CD4-positive, alpha-beta T cell (primary cell): ENCODE data around the gene CISD2. TPM values are rescaled to one million over a fixed set of nuclear protein-coding genes. Genes with fewer than 3 reads are reported as not detected.

Experiments
- ATAC-seq: fragments of 200-7000 bp; cut with Tn5 transposase; one replicate; pipeline ENCODE4 v1.10.0; 2022; ENCODE audit warnings: mild to moderate bottlenecking; ENCODE audit not compliant: poor library complexity
- CTCF ChIA-PET: fragments of 350-600 bp; sonication (Branson Sonifier 250); formaldehyde crosslinking; loops from one replicate; lab custom pipeline; 2021; ENCODE audit warnings: antibody characterized with exemption, inconsistent platforms; lab: Charles Lee
- POLR2A ChIA-PET: fragments of 350-600 bp; sonication (Branson Sonifier 250); formaldehyde crosslinking; loops from one replicate; lab custom pipeline; 2021; ENCODE audit warnings: antibody characterized with exemption, inconsistent platforms; lab: Charles Lee
- DNase-seq, 14 experiments: peaks; one replicate each; pipeline ENCODE4 v3.0.0-alpha.2; 2013 to 2020; ENCODE audit warnings: mixed read lengths in 2 of 14
- H3K27ac ChIP-seq, 2 donors: one replicate each; pipeline versions ENCODE4 v1.5.1 to v1.7.0; 2013; ENCODE audit warnings: low read length in 2 of 2, low read depth in 1 of 2, mild to moderate bottlenecking in 1 of 2
- H3K27me3 ChIP-seq, 2 experiments: 1 replicate in 1 of 2; 2 replicates in 1 of 2; pipeline versions ENCODE4 v1.6.1 to v1.7.0; 2013; ENCODE audit warnings: low read length in 2 of 2, control low read depth in 1 of 2, mild to moderate bottlenecking in 1 of 2, moderate library complexity in 1 of 2; ENCODE audit not compliant: insufficient read depth in 2 of 2, control insufficient read depth in 1 of 2
- H3K36me3 ChIP-seq: one replicate; pipeline ENCODE4 v1.6.1; 2013; ENCODE audit warnings: low read length, control low read depth; ENCODE audit not compliant: insufficient read depth
- H3K4me1 ChIP-seq: one replicate; pipeline ENCODE4 v1.6.1; 2013; ENCODE audit warnings: low read length, control low read depth; ENCODE audit not compliant: insufficient read depth
- H3K4me3 ChIP-seq: one replicate; pipeline ENCODE4 v1.5.1; 2013; ENCODE audit warnings: mild to moderate bottlenecking, low read length, moderate library complexity
- H3K9me3 ChIP-seq, 2 experiments: 1 replicate in 1 of 2; 2 replicates in 1 of 2; pipeline versions ENCODE4 v1.6.1 to v1.7.0; 2013; ENCODE audit warnings: low read length in 2 of 2, mild to moderate bottlenecking in 2 of 2, control low read depth in 1 of 2, moderate library complexity in 1 of 2; ENCODE audit not compliant: control insufficient read depth in 1 of 2, insufficient read depth in 1 of 2
- H3K27ac Mint-ChIP-seq: one replicate; pipeline ENCODE4 v1.8.0; 2020; ENCODE audit warnings: mixed read lengths
- H3K27me3 Mint-ChIP-seq: one replicate; pipeline ENCODE4 v1.8.0; 2021; ENCODE audit warnings: mixed read lengths
- H3K36me3 Mint-ChIP-seq: one replicate; pipeline ENCODE4 v1.8.0; 2021; ENCODE audit warnings: low read depth, mixed read lengths
- H3K4me1 Mint-ChIP-seq: one replicate; pipeline ENCODE4 v1.8.0; 2021; ENCODE audit warnings: low read depth, mixed read lengths
- H3K4me3 Mint-ChIP-seq: one replicate; pipeline ENCODE4 v1.8.0; 2020; ENCODE audit warnings: mild to moderate bottlenecking, mixed read lengths
- H3K9me3 Mint-ChIP-seq: one replicate; pipeline ENCODE4 v1.8.0; 2020; ENCODE audit warnings: mixed read lengths
- intact Hi-C, 2 experiments: fragments of 100-400 bp; cut with DNase I in 1 of 2; cut with micrococcal nuclease in 1 of 2; formaldehyde crosslinking; loops; one replicate each; pipeline versions ENCODE4 v1.15.1 to v1.9.0; 2023 to 2025; cut with DNase I, micrococcal nuclease
- total RNA-seq, 174 experiments: library from RNA in 2 of 174; stranded (reverse) in 2 of 174; gene quantifications; one replicate each; pipeline ENCODE4 v1.2.3 and lab custom pipeline; 2021 to 2026
- TF ChIP-seq, protein P1 (sequence below): fragments of 200-600 bp; IDR thresholded peaks from one replicate; pipeline ENCODE4 v1.8.0; 2022; ENCODE audit warnings: antibody characterized with exemption, mild to moderate bottlenecking

Gene CISD2
- total RNA-seq, 2 experiments from 2014 or later, result 12.8 to 13.7 TPM

DNA sequence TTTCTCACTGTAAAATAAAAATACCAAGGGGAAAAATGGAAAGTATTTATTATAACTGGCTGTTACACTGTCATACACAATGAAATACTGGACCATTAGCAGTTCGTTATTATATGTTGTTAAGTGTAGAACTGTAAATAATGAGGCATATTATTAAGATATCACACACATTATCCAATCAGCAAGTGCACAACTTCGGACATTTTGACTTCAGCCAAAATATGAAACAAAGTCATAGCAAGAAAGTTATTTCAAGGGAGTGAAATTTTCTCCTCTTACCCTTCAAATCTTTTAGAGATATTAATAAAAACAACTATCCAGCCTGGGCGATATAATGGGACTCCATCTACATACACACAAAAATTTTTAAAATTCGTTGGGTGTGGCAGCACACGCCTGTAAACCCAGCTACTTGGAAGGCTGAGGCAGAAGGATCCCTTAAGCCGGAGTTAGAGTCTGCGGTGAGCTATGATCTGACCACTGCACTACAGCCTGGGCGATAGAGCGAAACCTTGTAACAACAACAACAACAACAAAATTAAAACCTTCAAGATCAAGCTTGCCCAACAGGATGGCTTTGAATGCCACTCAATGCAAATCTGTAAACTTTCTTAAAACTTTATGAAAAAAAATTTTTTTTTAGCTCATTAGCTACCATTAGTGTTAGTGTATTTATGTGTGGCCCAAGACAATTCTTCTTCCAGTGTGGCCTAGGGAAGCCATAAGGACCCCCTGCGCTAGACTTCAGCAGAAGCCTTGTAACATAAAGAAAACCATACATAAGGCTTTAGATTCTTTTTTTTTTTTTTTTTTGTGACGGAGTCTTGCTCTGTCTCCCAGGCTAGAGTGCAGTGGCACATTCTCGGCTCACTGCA lies 1.3 kb upstream of the CISD2 start:
- ChIA-PET CTCF (interaction anchor here (0.6 to 2.3 kb wide), 4 partner anchors 14 to 523 kb away, joined by 3 to 27 read pairs (median 3); partner anchors contain the start of genes SLC39A8 and UBE2D3), POLR2A (interaction anchor here (0.9 to 5.4 kb wide), 6 partner anchors 14 to 366 kb away, joined by 3 to 419 read pairs (median 28); partner anchors contain the start of genes MANBA, NFKB1 and UBE2D3)
- H3K36me3 Mint-ChIP-seq, result peaks cover 8% of the 10 kb centered on the region
- DNase-seq, result peak in 2 of 14 experiments; percentile 10 to 12
- no peaks in the 10 kb centered on the region for H3K27me3 ChIP-seq
- peaks cover 21% of the 10 kb centered on the region for H3K4me1 ChIP-seq
- no peaks in the 10 kb centered on the region for H3K9me3 ChIP-seq
- H3K9me3 Mint-ChIP-seq, result no peaks in the 10 kb centered on the region
- H3K4me3 ChIP-seq, result peak overlapping the region; percentile 70
- no peaks in the 10 kb centered on the region for H3K36me3 ChIP-seq
- TF ChIP-seq, protein P1, sequence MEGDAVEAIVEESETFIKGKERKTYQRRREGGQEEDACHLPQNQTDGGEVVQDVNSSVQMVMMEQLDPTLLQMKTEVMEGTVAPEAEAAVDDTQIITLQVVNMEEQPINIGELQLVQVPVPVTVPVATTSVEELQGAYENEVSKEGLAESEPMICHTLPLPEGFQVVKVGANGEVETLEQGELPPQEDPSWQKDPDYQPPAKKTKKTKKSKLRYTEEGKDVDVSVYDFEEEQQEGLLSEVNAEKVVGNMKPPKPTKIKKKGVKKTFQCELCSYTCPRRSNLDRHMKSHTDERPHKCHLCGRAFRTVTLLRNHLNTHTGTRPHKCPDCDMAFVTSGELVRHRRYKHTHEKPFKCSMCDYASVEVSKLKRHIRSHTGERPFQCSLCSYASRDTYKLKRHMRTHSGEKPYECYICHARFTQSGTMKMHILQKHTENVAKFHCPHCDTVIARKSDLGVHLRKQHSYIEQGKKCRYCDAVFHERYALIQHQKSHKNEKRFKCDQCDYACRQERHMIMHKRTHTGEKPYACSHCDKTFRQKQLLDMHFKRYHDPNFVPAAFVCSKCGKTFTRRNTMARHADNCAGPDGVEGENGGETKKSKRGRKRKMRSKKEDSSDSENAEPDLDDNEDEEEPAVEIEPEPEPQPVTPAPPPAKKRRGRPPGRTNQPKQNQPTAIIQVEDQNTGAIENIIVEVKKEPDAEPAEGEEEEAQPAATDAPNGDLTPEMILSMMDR, result no peak
- ATAC-seq, result no peak
- H3K4me1 Mint-ChIP-seq, result peaks cover 76% of the 10 kb centered on the region
- H3K27ac ChIP-seq, result peak overlapping the region; percentile 94 to 96
- peak overlapping the region; percentile 98 for H3K27ac Mint-ChIP-seq
- H3K27me3 Mint-ChIP-seq, result no peaks in the 10 kb centered on the region
- H3K4me3 Mint-ChIP-seq, result peak overlapping the region; percentile 87
- intact Hi-C loops, result loop anchor here (1.0 to 10.0 kb wide), 4 partner anchors 38 to 227 kb away; partner anchors contain the start of genes MANBA (in 2 of the 2) and BDH2 (in 1 of the 2)

DNA sequence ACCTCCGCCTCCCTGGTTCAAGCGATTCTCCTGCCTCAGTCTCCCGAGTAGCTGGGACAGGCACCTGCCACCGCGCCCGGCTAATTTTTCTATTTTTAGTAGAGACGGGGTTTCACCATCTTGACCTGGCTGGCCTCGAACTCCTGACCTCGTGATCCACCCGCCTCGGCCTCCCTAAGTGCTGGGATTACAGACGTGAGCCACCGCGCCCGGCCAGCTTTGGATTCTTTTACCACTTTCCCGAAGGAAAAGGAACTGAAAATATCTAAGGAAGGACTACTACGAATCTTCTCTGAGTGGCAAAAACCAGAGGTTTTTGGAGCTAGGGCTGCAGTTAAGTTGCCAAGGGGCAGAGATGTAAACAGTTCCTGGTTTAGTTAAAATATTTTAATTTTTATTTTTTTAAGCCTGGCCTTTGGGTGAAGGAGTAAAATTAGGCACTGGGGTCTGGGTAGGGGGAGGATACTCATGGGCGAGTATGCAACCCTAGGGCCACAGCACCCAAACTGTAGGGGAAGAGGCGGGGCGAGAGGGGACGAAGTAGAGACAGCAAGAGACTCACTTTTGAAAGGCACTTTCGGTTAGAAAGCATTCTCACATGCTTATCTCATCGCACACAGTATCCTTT lies 525 bp upstream of the CISD2 start:
- H3K4me1 Mint-ChIP-seq, result peaks cover 81% of the 10 kb centered on the region
- intact Hi-C loops, result loop anchor here (2.0 to 10.0 kb wide), 3 partner anchors 106 to 227 kb away; partner anchors contain the start of genes MANBA (in 2 of the 2) and BDH2 (in 1 of the 2)

More for the DNA sequence above, 525 bp upstream of the CISD2 start:
- Mint-ChIP-seq H3K27me3 (no peaks in the 10 kb centered on the region), H3K4me3 (peak overlapping the region; percentile 87), H3K9me3 (no peaks in the 10 kb centered on the region), H3K27ac (peak overlapping the region; percentile 98), H3K36me3 (peaks cover 16% of the 10 kb centered on the region)
- Histone ChIP-seq H3K9me3 (no peaks in the 10 kb centered on the region), H3K4me1 (peaks cover 21% of the 10 kb centered on the region), H3K36me3 (peaks cover 3% of the 10 kb centered on the region), H3K4me3 (peak overlapping the region; percentile 70), H3K27me3 (no peaks in the 10 kb centered on the region), H3K27ac (peak overlapping the region; percentile 94 to 96)
- TF ChIP-seq, protein P1, result no peak
- DNase-seq (peak in 3 of 14 experiments; percentile 1 to 14 (median 7)), ATAC-seq (no peak)
- POLR2A ChIA-PET, result interaction anchor here (0.9 to 5.4 kb wide), 14 partner anchors 14 to 1522 kb away, joined by 3 to 419 read pairs (median 6); partner anchors contain the start of genes MANBA, NFKB1, PPP3CA and SLC39A8
- CTCF ChIA-PET, result interaction anchor here (0.6 to 2.3 kb wide), 4 partner anchors 14 to 523 kb away, joined by 3 to 27 read pairs (median 3); partner anchors contain the start of genes SLC39A8 and UBE2D3
